K562 (cell line): Measurements from ENCODE around the gene NIPAL3. TPM values are rescaled to one million over a fixed set of nuclear protein-coding genes. Genes with fewer than 3 reads are reported as not detected.

ENCODE experiments used
- ATAC-seq: fragments of 200-7000 bp; cut with Tn5 transposase; 3 replicates; pipeline ENCODE4 v1.9.1; 2020; ENCODE audit warnings: moderate library complexity
- BruUV-seq: library from RNA; stranded (reverse); fragments of 400-500 nt; replicated peaks from 2 replicates; lab custom pipeline; 2021; lab: Mats Ljungman, UMichigan
- CTCF ChIA-PET: fragments of 300-600 bp; formaldehyde crosslinking; extraction: SDS; loops from one replicate; lab custom pipeline; 2021; ENCODE audit warnings: low intra/inter-chr PET ratio; lab: Yijun Ruan, JAX
- POLR2A ChIA-PET: fragments of 300-600, 350-650 bp; sonication (Branson Sonifier 250); formaldehyde crosslinking; extraction: SDS; loops from one replicate; lab custom pipeline; 2021; ENCODE audit warnings: antibody characterized with exemption, inconsistent platforms; lab: Yijun Ruan, JAX
- DNase-seq, 4 experiments: peaks; one replicate each; pipeline versions ENCODE4 v3.0.0 to v3.0.0-alpha.2; 2011 to 2018; ENCODE audit warnings: low spot score in 3 of 4, mixed read lengths in 3 of 4; ENCODE audit errors: extremely low read depth in 1 of 4
- FAIRE-seq: peaks from 2 replicates; lab custom pipeline; 2011; peaks lifted over from hg19 to GRCh38; lab: Jason Lieb, UNC
- H2AFZ ChIP-seq: 2 replicates; pipeline ENCODE4 v1.6.0; 2011; ENCODE audit warnings: low read depth, low read length, control low read depth, inconsistent platforms
- H3K27ac ChIP-seq: fragments of 200-600 bp; 3 replicates; pipeline ENCODE4 v1.8.0; 2011; ENCODE audit warnings: low read depth, mild to moderate bottlenecking, control low read depth, inconsistent platforms, low read length, moderate library complexity, mixed read lengths; ENCODE audit errors: extremely low read depth
- H3K27me3 ChIP-seq, 2 experiments: fragments of 300-600 bp in 1 of 2; 2 replicates in 1 of 2; 3 replicates in 1 of 2; pipeline versions ENCODE4 v1.6.0 to v1.8.0; 2011; ENCODE audit warnings: inconsistent platforms in 2 of 2, low read length in 2 of 2, mild to moderate bottlenecking in 1 of 2, mixed read lengths in 1 of 2, moderate library complexity in 1 of 2; ENCODE audit not compliant: control insufficient read depth in 2 of 2, insufficient read depth in 2 of 2
- H3K36me3 ChIP-seq: fragments of 300-600 bp; 3 replicates; pipeline ENCODE4 v1.8.0; 2011; ENCODE audit warnings: mild to moderate bottlenecking, low read length, inconsistent platforms; ENCODE audit not compliant: control insufficient read depth, insufficient read depth
- H3K4me1 ChIP-seq, 2 experiments: fragments of 200-600 bp in 1 of 2; replicated peaks in 1 of 2; 2 replicates in 1 of 2; 3 replicates in 1 of 2; pipeline versions ENCODE4 v1.5.1 to v1.8.0; 2011; ENCODE audit warnings: inconsistent platforms in 2 of 2, low read length in 2 of 2, mild to moderate bottlenecking in 1 of 2, mixed read lengths in 1 of 2, moderate library complexity in 1 of 2; ENCODE audit not compliant: control insufficient read depth in 2 of 2, insufficient read depth in 2 of 2
- H3K4me2 ChIP-seq: 2 replicates; pipeline ENCODE4 v1.6.1; 2011; ENCODE audit warnings: low read length, control low read depth, inconsistent platforms, mixed read lengths; ENCODE audit not compliant: insufficient read depth
- H3K4me3 ChIP-seq: fragments of 200-600 bp; sonication (generic), shearing (Covaris generic); 2 replicates; pipeline ENCODE4 v1.5.1; 2016; ENCODE audit warnings: control low read depth, inconsistent platforms
- H3K79me2 ChIP-seq: fragments of 200-600 bp; 3 replicates; pipeline ENCODE4 v1.8.0; 2011; ENCODE audit warnings: low read length, inconsistent platforms; ENCODE audit not compliant: control insufficient read depth, insufficient read depth
- H3K9ac ChIP-seq, 2 experiments: 2 replicates each; pipeline versions ENCODE4 v1.6.0 to v1.6.1; 2011; ENCODE audit warnings: low read depth in 2 of 2, low read length in 2 of 2, control low read depth in 1 of 2, inconsistent platforms in 1 of 2, mild to moderate bottlenecking in 1 of 2, mixed read lengths in 1 of 2; ENCODE audit not compliant: insufficient read depth in 1 of 2
- H3K9me1 ChIP-seq: one replicate; pipeline ENCODE4 v1.6.0; 2011; ENCODE audit warnings: inconsistent platforms, mild to moderate bottlenecking, low read length, moderate library complexity; ENCODE audit not compliant: control insufficient read depth, insufficient read depth
- H3K9me3 ChIP-seq: replicated peaks from 2 replicates; pipeline ENCODE4 v1.5.1; 2011; ENCODE audit warnings: low read depth, low read length, inconsistent platforms; ENCODE audit not compliant: control insufficient read depth, insufficient read depth
- H4K20me1 ChIP-seq: replicated peaks from 2 replicates; pipeline ENCODE4 v1.6.1; 2011; ENCODE audit warnings: low read length, inconsistent platforms, mixed read lengths; ENCODE audit not compliant: control insufficient read depth, insufficient read depth
- CHD1 ChIP-seq: fragments of 200-600 bp; sonication (generic); IDR thresholded peaks from one replicate; pipeline ENCODE4 v1.6.1; 2012; ENCODE audit warnings: mild to moderate bottlenecking, moderate library complexity, low read length, inconsistent platforms
- DACH1 ChIP-seq: fragments of 450-650 bp; IDR thresholded peaks from 2 replicates; pipeline ENCODE4 v1.6.1; 2018; ENCODE audit not compliant: partially characterized antibody
- GTF2F1 ChIP-seq: IDR thresholded peaks from 2 replicates; pipeline ENCODE4 v1.6.1; 2011; ENCODE audit warnings: low read depth, low read length, improper control_type of control experiment
- HDAC8 ChIP-seq: fragments of 450-650 bp; IDR thresholded peaks from 2 replicates; pipeline ENCODE4 v1.6.1; 2016; ENCODE audit warnings: mild to moderate bottlenecking, missing genetic modification characterization, moderate library complexity, missing compliant biosample characterization
- HOXB6 ChIP-seq: fragments of 250-450 bp; sonication (Bioruptor Pico); IDR thresholded peaks from 2 replicates; pipeline ENCODE4 v1.5.1; 2022; ENCODE audit warnings: mild to moderate bottlenecking, borderline replicate concordance
- XRCC3 ChIP-seq: fragments of 450-650 bp; IDR thresholded peaks from 2 replicates; pipeline ENCODE4 v1.6.1; 2017; ENCODE audit warnings: mild to moderate bottlenecking, moderate library complexity
- ZNF830 ChIP-seq: fragments of 250-450 bp; sonication (Bioruptor Pico); IDR thresholded peaks from 2 replicates; pipeline ENCODE4 v1.5.0; 2021; ENCODE audit warnings: mild to moderate bottlenecking
- WGBS: fragments of 100-300 bp; shearing (Covaris generic); methylation state at CpG from one replicate; pipeline ENCODE4 v1.1.6; 2016; ENCODE audit warnings: low coverage, mixed read lengths; ENCODE audit not compliant: insufficient coverage; ENCODE audit errors: missing lambda C conversion rate; 5-methylcytosine and 5-hydroxymethylcytosine counted together
- in situ Hi-C: fragments of 300-500 bp; cut with MboI; formaldehyde crosslinking; loops from 4 replicates; pipeline ENCODE4 v1.15.0; 2018; ENCODE audit warnings: inconsistent platforms, mixed read lengths
- intact Hi-C: fragments of 100-400 bp; cut with micrococcal nuclease; formaldehyde crosslinking; loops from 2 replicates; pipeline ENCODE4 v1.14.2; 2022
- polyA plus RNA-seq, 8 experiments: library from polyadenylated mRNA; depleted of rRNA in 4 of 8; stranded (reverse) in 5 of 8; unstranded in 3 of 8; fragments of >200 nt; fragmentation: Nextera tagmentation in 2 of 8; fragmentation: Illumina TruSeq in 1 of 8; extraction: Ambion mirVana in 2 of 8; extraction: Trizol in 1 of 8; gene quantifications; 2 replicates each; pipeline versions ENCODE4 v1.2.1 to v1.2.3, GENCODE V29; 2011 to 2014; ENCODE audit warnings: inconsistent platforms in 1 of 8, missing spikeins in 1 of 8
- total RNA-seq, 7 experiments: library from RNA; depleted of rRNA in 6 of 7; stranded (reverse); fragments of >200 nt in 6 of 7; fragmentation: Illumina TruSeq in 2 of 7; extraction: Trizol in 2 of 7; gene quantifications; 2 replicates each; pipeline versions ENCODE4 v1.2.1 to v1.2.3, GENCODE V29; 2011 to 2021; ENCODE audit warnings: low replicate concordance in 1 of 7

The NIPAL3 gene
- total and polyA plus RNA-seq, 9 of the 15 experiments (the other 6 are each of a cell fraction or from before 2014, with no cell fraction given), result 10.5 to 26.3 (median 16.0) TPM

GRCh38 chr1:24380508-24380907, 35.1 kb upstream of the NIPAL3 start:
- in situ Hi-C loops, result loop anchor here (5.0 kb wide), 1 partner anchor 73 kb away; no protein-coding TSS in a partner anchor
- DNase-seq, result no peak
- no peak overlapping the region for H3K27ac ChIP-seq

GRCh38 chr1:24381256-24381655, 34.3 kb upstream of the NIPAL3 start:
- H3K27ac ChIP-seq, result no peak overlapping the region
- H4K20me1 ChIP-seq, result no peaks in the 10 kb centered on the region; the same call in 1 of the 2 replicates
- no peak overlapping the region for H3K4me2 ChIP-seq
- peaks cover 0 to 21% of the 10 kb centered on the region in 2 experiments; a peak in 3 of 5 replicates for H3K27me3 ChIP-seq
- 51% methylated on average over 2 of the region's 2 CpGs for WGBS
- H3K36me3 ChIP-seq, result no peaks in the 10 kb centered on the region
- DNase-seq (no peak), ATAC-seq (no peak), FAIRE-seq (no peak)
- TF ChIP-seq DACH1, result no peak
- no peak for TF ChIP-seq HOXB6 (CRISPR knock-in tag)
- no peak overlapping the region for H2AFZ ChIP-seq
- no peaks in the 10 kb centered on the region for H3K9me1 ChIP-seq
- no peaks in the 10 kb centered on the region for H3K4me1 ChIP-seq
- ChIA-PET CTCF (no interaction called here), POLR2A (interaction anchor here (0.5 to 2.1 kb wide), 5 partner anchors 9 to 172 kb away, joined by 3 to 11 read pairs (median 5); no protein-coding TSS in a partner anchor)
- intact Hi-C loops, result no loop called here
- in situ Hi-C loops, result loop anchor here (5.0 kb wide), 1 partner anchor 74 kb away; no protein-coding TSS in a partner anchor
- BruUV-seq, result no TSS peak
- H3K9me3 ChIP-seq, result no peaks in the 10 kb centered on the region
- H3K4me3 ChIP-seq, result no peak overlapping the region
- no peak overlapping the region for H3K9ac ChIP-seq
- no peaks in the 10 kb centered on the region for H3K79me2 ChIP-seq

More at GRCh38 chr1:24380508-24380907, 35.1 kb upstream of the NIPAL3 start:
- TF ChIP-seq ZNF830 (CRISPR knock-in tag), result no peak
- TF ChIP-seq HDAC8 (tag), result no peak
- TF ChIP-seq CHD1, result no peak
- no peak for TF ChIP-seq XRCC3
- TF ChIP-seq GTF2F1, result no peak
- FAIRE-seq (no peak), ATAC-seq (no peak)
- Histone ChIP-seq H2AFZ (no peak overlapping the region), H3K4me2 (no peak overlapping the region), H3K4me1 (no peaks in the 10 kb centered on the region), H3K9me3 (no peaks in the 10 kb centered on the region), H3K4me3 (no peak overlapping the region), H4K20me1 (no peaks in the 10 kb centered on the region; the same call in 1 of the 2 replicates), H3K9me1 (no peaks in the 10 kb centered on the region), H3K79me2 (no peaks in the 10 kb centered on the region), H3K36me3 (no peaks in the 10 kb centered on the region), H3K27me3 (peaks cover 0 to 21% of the 10 kb centered on the region in 2 experiments; a peak in 3 of 5 replicates), H3K9ac (no peak overlapping the region)
- 13% methylated on average over 5 of the region's 5 CpGs for WGBS
- CTCF ChIA-PET, result no interaction called here
- POLR2A ChIA-PET, result interaction anchor here (0.9 to 2.1 kb wide), 3 partner anchors 8 to 171 kb away, joined by 3 to 11 read pairs (median 7); no protein-coding TSS in a partner anchor
- BruUV-seq, result no TSS peak
- intact Hi-C loops, result no loop called here
